ENCODE measurements around the gene ARHGEF2. TPM values are rescaled to one million over a fixed set of nuclear protein-coding genes. Genes with fewer than 3 reads are reported as not detected.

Gene ARHGEF2
- 103 to 111 TPM (median 110 TPM) in 3 replicates for total RNA-seq

DNA sequence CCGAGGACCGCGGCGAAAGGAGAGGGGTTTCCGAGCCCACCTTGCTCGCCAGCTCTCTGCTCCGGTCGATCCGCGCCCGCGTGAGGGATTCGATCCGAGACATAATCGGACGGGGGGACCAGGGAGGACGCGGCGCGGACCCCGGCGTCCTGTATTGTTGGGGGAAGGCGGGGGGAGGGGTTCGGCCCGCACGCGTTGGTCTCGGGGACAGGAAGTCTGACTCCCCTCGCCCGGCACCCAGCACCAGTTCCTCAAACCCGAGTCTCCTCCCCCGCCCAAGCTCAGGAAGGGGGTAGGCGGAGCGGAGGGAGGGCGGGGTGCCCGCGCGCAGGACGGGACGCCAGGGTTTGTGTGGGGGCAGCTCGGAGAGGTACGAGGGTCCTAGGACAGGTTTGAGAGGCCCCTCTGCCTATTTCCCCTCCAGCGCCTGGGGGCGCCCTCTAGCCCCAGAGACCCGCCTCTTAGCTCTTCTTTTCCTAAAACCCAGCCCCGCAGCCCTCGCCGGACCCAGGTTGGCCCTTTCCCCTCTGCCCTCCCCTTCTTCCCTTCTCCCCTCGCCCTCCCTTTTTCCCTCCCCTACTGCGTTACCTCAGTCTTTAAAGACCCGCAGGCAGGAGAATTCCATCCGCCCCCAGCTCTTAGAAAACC lies at the start of gene ARHGEF2:
ARHGEF2 (minus strand) TSS at position 223 of the 648 bp plus-strand sequence; CDS start at position 103, 120 bp downstream.
- DNase-seq (ENCODE audit: low spot score in 2 of 2, unreplicated experiment in 2 of 2), result peak; percentile 59 to 66
- Mint-ChIP-seq H3K9me3 (no peaks in the 10 kb centered on the region), H3K27me3 (ENCODE audit: low read depth) (no peaks in the 10 kb centered on the region), H3K27ac (peak within 1 kb of the TSS; percentile 97), H3K4me1 (peaks cover 70% of the 10 kb centered on the region), H3K4me3 (peak within 1 kb of the TSS; percentile 95), H3K36me3 (no peaks in the 10 kb centered on the region)
- TF ChIP-seq, protein P1, sequence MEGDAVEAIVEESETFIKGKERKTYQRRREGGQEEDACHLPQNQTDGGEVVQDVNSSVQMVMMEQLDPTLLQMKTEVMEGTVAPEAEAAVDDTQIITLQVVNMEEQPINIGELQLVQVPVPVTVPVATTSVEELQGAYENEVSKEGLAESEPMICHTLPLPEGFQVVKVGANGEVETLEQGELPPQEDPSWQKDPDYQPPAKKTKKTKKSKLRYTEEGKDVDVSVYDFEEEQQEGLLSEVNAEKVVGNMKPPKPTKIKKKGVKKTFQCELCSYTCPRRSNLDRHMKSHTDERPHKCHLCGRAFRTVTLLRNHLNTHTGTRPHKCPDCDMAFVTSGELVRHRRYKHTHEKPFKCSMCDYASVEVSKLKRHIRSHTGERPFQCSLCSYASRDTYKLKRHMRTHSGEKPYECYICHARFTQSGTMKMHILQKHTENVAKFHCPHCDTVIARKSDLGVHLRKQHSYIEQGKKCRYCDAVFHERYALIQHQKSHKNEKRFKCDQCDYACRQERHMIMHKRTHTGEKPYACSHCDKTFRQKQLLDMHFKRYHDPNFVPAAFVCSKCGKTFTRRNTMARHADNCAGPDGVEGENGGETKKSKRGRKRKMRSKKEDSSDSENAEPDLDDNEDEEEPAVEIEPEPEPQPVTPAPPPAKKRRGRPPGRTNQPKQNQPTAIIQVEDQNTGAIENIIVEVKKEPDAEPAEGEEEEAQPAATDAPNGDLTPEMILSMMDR (IDR thresholded peaks at IDR 0.05; ENCODE audit: unreplicated experiment), result no peak

DNA sequence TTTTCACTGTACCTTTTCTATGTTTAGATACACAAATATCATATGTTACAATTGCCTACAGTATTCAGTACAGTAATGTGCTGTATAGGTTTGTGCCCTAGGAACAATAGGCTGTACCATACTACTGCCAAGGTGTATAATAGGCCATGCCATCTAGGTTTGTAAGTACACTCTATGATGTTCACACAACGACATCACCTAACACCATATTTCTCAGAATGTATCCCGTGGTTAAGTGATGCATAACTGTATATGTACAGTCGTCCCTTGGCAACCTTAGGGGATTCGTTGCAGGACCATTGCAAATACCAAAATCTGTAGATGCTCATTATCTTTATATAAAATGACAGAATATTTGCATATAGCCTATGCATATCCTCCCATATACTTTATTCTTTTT lies 48.2 kb upstream of the ARHGEF2 start:
- no peak for DNase-seq (ENCODE audit: low spot score in 2 of 2, unreplicated experiment in 2 of 2)
- TF ChIP-seq, protein P1 (IDR thresholded peaks at IDR 0.05; ENCODE audit: unreplicated experiment), result no peak
- no peaks in the 10 kb centered on the region for H3K9me3 Mint-ChIP-seq
- no peak overlapping the region for H3K4me3 Mint-ChIP-seq
- H3K27ac Mint-ChIP-seq, result no peak overlapping the region
- peaks cover 6% of the 10 kb centered on the region for H3K4me1 Mint-ChIP-seq
- H3K27me3 Mint-ChIP-seq (ENCODE audit: low read depth), result peaks cover 1% of the 10 kb centered on the region
- no peaks in the 10 kb centered on the region for H3K36me3 Mint-ChIP-seq

DNA sequence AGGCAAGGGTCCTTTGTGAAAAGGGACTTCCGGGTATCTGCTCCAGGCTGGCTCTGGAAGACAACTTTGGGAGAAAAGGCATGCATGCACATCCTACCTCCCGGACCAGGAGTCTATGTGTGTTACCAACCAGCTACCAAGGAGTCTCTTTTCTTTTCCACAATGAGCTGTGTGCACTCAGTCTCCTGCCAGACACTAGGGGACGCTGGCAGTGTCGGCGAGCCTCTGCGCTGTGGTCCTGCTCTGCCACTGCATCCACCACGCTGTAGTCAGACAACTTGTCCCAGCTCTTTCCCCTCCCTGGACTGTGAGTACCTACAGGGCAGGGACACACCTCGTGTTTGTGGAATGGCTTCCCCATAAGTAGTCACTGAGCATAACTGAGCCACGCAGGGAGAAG lies 47.5 kb upstream of the ARHGEF2 start:
- Mint-ChIP-seq H3K27ac (no peak overlapping the region), H3K27me3 (ENCODE audit: low read depth) (peaks cover 1% of the 10 kb centered on the region), H3K36me3 (no peaks in the 10 kb centered on the region), H3K4me3 (no peak overlapping the region), H3K4me1 (peaks cover 6% of the 10 kb centered on the region), H3K9me3 (no peaks in the 10 kb centered on the region)
- TF ChIP-seq, protein P1 (IDR thresholded peaks at IDR 0.05; ENCODE audit: unreplicated experiment), result no peak
- DNase-seq (ENCODE audit: low spot score in 2 of 2, unreplicated experiment in 2 of 2), result no peak

DNA sequence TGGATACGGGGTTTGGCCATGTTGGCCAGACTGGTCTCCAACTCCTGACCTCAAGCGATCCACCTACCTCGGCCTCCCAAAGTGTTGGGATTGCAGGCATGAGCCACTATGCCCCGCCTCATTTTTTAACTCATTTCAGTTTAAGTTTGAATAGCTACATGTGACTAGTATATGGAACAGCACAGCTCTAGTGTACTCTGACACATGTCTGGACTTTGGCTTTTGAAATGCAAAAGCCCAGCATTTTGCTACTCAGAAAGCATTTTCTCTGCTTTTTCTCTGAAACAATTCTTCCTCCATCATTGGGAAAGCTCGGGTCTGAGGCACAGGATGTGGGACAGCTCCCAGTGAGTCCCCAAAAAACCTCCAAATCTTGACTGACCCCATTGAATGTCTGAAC lies 46.5 kb upstream of the ARHGEF2 start:
- Mint-ChIP-seq H3K27ac (no peak overlapping the region), H3K4me3 (no peak overlapping the region), H3K9me3 (no peaks in the 10 kb centered on the region), H3K27me3 (ENCODE audit: low read depth) (peaks cover 1% of the 10 kb centered on the region), H3K4me1 (peaks cover 13% of the 10 kb centered on the region), H3K36me3 (peaks cover 1% of the 10 kb centered on the region)
- DNase-seq (ENCODE audit: low spot score in 2 of 2, unreplicated experiment in 2 of 2), result no peak
- TF ChIP-seq, protein P1 (IDR thresholded peaks at IDR 0.05; ENCODE audit: unreplicated experiment), result no peak

DNA sequence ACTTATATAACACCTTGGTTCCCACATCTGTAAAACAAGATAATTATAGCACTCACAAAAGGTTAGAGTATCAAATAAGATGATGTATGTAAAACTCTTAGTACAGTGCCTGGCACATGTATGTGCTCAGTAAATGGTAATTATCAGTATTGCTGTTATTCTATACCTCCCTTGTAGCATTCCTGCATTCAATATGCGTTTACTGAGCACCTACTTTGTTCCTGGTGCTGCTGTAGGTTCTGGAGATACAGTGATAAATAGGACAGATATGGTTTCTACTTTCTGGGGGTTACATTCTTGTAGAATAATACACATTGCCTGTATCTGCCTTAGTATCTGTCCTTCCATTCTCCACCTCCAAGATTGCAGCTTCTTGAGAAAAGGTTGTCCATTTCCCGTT lies 43.6 kb upstream of the ARHGEF2 start:
- Mint-ChIP-seq H3K4me3 (no peak overlapping the region), H3K4me1 (peaks cover 22% of the 10 kb centered on the region), H3K9me3 (no peaks in the 10 kb centered on the region), H3K27me3 (ENCODE audit: low read depth) (peaks cover 1% of the 10 kb centered on the region), H3K36me3 (peaks cover 13% of the 10 kb centered on the region), H3K27ac (no peak overlapping the region)
- DNase-seq (ENCODE audit: low spot score in 2 of 2, unreplicated experiment in 2 of 2), result no peak
- TF ChIP-seq, protein P1 (IDR thresholded peaks at IDR 0.05; ENCODE audit: unreplicated experiment), result no peak
